ENCODE measurements around the gene RPP30.

The RPP30 gene

DNA sequence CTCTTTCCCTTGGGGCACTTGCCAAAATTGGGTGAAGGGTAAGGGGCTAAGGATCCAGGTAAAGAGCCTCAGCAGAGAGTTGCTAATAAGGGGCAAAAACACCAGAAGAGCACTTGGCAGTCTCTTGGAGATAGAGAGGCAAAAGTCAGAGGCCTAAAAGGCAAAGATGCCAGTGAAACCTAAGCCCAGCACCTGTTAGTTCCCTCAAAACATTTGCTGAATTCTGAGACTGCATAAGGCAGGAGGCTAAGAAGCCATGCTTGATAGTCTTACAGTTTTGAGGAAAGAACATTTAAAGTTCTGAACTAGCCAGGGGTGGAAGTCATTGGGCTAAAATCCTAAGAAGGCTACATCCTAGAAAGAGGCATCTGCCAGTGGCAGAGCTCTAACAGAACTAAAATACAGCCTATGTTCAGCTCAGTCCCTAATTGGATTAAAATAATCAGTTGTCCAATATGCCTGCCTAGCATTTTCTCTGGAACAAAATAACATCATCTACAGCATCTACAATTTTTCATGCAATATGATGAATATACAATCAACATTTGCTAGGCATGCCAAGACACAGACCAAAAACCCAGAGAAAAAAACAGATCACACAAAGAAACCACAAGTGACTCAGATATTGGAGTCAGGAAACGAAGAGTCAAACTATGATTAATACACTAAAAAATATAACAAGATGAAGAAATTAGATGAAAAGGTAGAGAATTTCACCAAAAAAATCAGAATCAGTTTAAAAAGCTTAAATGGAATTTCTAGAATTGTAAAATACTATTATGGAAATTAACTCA lies 21.6 kb upstream of the RPP30 start:
- no peak overlapping the region for H3K4me2 ChIP-seq (ENCODE audit: low read depth, low read length, poor library complexity, severe bottlenecking)

DNA sequence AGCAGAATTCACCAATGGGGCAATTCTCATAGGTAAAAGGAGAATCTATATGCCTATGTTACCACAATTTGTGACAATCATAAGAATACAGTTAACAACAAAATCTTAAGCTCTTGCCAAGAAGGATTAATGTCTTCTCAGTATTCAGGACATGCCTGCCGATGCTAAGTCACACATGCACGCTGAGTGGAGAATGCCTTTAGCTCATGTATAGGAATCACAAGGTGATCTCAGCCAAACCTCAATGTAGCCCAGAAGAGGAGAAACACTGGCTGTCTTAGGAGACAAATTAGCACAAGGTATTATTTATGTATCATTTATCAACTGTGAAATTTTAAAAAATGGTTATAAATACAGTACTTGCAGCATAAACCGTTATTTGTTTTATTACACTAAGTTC lies 16.6 kb upstream of the RPP30 start:
- H3K36me3 ChIP-seq (ENCODE audit: insufficient read depth, low read length), result no peaks in the 10 kb centered on the region
- no peak overlapping the region for H2AFZ ChIP-seq (ENCODE audit: low read length)
- no peaks in the 10 kb centered on the region for H3K4me1 ChIP-seq (ENCODE audit: insufficient read depth, low read length, poor library complexity, severe bottlenecking)
- H3K9me2 ChIP-seq (replicated peaks; ENCODE audit: low read depth, low read length), result no peaks in the 10 kb centered on the region
- H3K27me3 ChIP-seq (ENCODE audit: insufficient read depth, low read length, poor library complexity, severe bottlenecking), result peaks cover 19% of the 10 kb centered on the region
- H3F3A ChIP-seq (ENCODE audit: low read depth), result no peaks in the 10 kb centered on the region
- no peak for TF ChIP-seq EZH2phosphoT487 (IDR thresholded peaks at IDR 0.05; ENCODE audit: borderline replicate concordance)
- TF ChIP-seq, protein P1, sequence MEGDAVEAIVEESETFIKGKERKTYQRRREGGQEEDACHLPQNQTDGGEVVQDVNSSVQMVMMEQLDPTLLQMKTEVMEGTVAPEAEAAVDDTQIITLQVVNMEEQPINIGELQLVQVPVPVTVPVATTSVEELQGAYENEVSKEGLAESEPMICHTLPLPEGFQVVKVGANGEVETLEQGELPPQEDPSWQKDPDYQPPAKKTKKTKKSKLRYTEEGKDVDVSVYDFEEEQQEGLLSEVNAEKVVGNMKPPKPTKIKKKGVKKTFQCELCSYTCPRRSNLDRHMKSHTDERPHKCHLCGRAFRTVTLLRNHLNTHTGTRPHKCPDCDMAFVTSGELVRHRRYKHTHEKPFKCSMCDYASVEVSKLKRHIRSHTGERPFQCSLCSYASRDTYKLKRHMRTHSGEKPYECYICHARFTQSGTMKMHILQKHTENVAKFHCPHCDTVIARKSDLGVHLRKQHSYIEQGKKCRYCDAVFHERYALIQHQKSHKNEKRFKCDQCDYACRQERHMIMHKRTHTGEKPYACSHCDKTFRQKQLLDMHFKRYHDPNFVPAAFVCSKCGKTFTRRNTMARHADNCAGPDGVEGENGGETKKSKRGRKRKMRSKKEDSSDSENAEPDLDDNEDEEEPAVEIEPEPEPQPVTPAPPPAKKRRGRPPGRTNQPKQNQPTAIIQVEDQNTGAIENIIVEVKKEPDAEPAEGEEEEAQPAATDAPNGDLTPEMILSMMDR (conservative IDR thresholded peaks at IDR 0.05; ENCODE audit: low read length), result no peak
- no peaks in the 10 kb centered on the region for H4K20me1 ChIP-seq (ENCODE audit: insufficient read depth, low read length, poor library complexity, severe bottlenecking)
- H3K4me2 ChIP-seq (ENCODE audit: low read depth, low read length, poor library complexity, severe bottlenecking), result no peak overlapping the region
- H3K4me3 ChIP-seq (ENCODE audit: low read length, poor library complexity, severe bottlenecking), result no peak overlapping the region
- H3K9ac ChIP-seq (ENCODE audit: low read depth, low read length, poor library complexity, severe bottlenecking), result no peak overlapping the region
- no peaks in the 10 kb centered on the region for H3K79me2 ChIP-seq (ENCODE audit: insufficient read depth, low read length)
- peaks cover 5% of the 10 kb centered on the region; the same call in 1 of the 2 replicates for H3K9me3 ChIP-seq (ENCODE audit: insufficient read depth, low read depth, low read length)

More for the DNA sequence above, 21.6 kb upstream of the RPP30 start:
- H2AFZ ChIP-seq (ENCODE audit: low read length), result no peak overlapping the region
- H3K9me3 ChIP-seq (ENCODE audit: insufficient read depth, low read depth, low read length), result peaks cover 5% of the 10 kb centered on the region; the same call in 1 of the 2 replicates
- no peak overlapping the region for H3K4me3 ChIP-seq (ENCODE audit: low read length, poor library complexity, severe bottlenecking)
- H3F3A ChIP-seq (ENCODE audit: low read depth), result no peaks in the 10 kb centered on the region
- H3K36me3 ChIP-seq (ENCODE audit: insufficient read depth, low read length), result no peaks in the 10 kb centered on the region
- no peak for TF ChIP-seq EZH2phosphoT487 (IDR thresholded peaks at IDR 0.05; ENCODE audit: borderline replicate concordance)
- TF ChIP-seq, protein P1 (conservative IDR thresholded peaks at IDR 0.05; ENCODE audit: low read length), result no peak
- H4K20me1 ChIP-seq (ENCODE audit: insufficient read depth, low read length, poor library complexity, severe bottlenecking), result no peaks in the 10 kb centered on the region
- no peaks in the 10 kb centered on the region for H3K9me2 ChIP-seq (replicated peaks; ENCODE audit: low read depth, low read length)
- no peak overlapping the region for H3K9ac ChIP-seq (ENCODE audit: low read depth, low read length, poor library complexity, severe bottlenecking)
- peaks cover 8% of the 10 kb centered on the region for H3K27me3 ChIP-seq (ENCODE audit: insufficient read depth, low read length, poor library complexity, severe bottlenecking)
- H3K79me2 ChIP-seq (ENCODE audit: insufficient read depth, low read length), result no peaks in the 10 kb centered on the region
- H3K4me1 ChIP-seq (ENCODE audit: insufficient read depth, low read length, poor library complexity, severe bottlenecking), result no peaks in the 10 kb centered on the region

DNA sequence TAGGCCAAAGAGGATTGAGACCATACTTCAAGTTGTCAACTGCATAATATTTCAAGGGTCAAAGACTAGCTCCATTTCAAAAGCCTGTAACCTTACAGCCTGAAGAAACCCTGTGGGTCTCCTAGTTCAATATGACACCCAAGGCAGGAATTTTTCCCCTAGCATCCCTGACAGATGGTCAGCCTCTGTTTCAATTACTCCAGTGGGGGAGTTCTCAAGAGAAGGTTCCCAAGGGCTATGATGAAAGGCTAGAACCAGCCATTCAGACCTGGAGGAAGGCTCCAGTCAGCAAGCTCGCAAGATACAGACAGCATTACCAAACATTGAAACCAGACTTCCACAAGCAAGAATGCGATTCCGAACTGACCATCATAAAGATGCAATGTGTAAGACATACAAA lies 15.5 kb upstream of the RPP30 start:
- H3K79me2 ChIP-seq (ENCODE audit: insufficient read depth, low read length), result no peaks in the 10 kb centered on the region
- H3K9me3 ChIP-seq (ENCODE audit: insufficient read depth, low read depth, low read length), result no peaks in the 10 kb centered on the region; the same call in 1 of the 2 replicates
- no peak overlapping the region for H2AFZ ChIP-seq (ENCODE audit: low read length)
- no peak overlapping the region for H3K9ac ChIP-seq (ENCODE audit: low read depth, low read length, poor library complexity, severe bottlenecking)
- H3F3A ChIP-seq (ENCODE audit: low read depth), result no peaks in the 10 kb centered on the region
- no peaks in the 10 kb centered on the region for H3K36me3 ChIP-seq (ENCODE audit: insufficient read depth, low read length)
- no peak overlapping the region for H3K4me3 ChIP-seq (ENCODE audit: low read length, poor library complexity, severe bottlenecking)
- no peaks in the 10 kb centered on the region for H3K9me2 ChIP-seq (replicated peaks; ENCODE audit: low read depth, low read length)
- H3K27me3 ChIP-seq (ENCODE audit: insufficient read depth, low read length, poor library complexity, severe bottlenecking), result peaks cover 19% of the 10 kb centered on the region
- TF ChIP-seq EZH2phosphoT487 (IDR thresholded peaks at IDR 0.05; ENCODE audit: borderline replicate concordance), result no peak
- TF ChIP-seq, protein P1 (conservative IDR thresholded peaks at IDR 0.05; ENCODE audit: low read length), result no peak
- H3K4me2 ChIP-seq (ENCODE audit: low read depth, low read length, poor library complexity, severe bottlenecking), result no peak overlapping the region
- H4K20me1 ChIP-seq (ENCODE audit: insufficient read depth, low read length, poor library complexity, severe bottlenecking), result no peaks in the 10 kb centered on the region
- no peaks in the 10 kb centered on the region for H3K4me1 ChIP-seq (ENCODE audit: insufficient read depth, low read length, poor library complexity, severe bottlenecking)
